ENCODE results near the gene NR6A1. TPM values are rescaled to one million over a fixed set of nuclear protein-coding genes. Genes with fewer than 3 reads are reported as not detected.

Gene NR6A1
- total and polyA plus RNA-seq, 10 donors = 0.14 to 3.7 (median 1.9) TPM

DNA sequence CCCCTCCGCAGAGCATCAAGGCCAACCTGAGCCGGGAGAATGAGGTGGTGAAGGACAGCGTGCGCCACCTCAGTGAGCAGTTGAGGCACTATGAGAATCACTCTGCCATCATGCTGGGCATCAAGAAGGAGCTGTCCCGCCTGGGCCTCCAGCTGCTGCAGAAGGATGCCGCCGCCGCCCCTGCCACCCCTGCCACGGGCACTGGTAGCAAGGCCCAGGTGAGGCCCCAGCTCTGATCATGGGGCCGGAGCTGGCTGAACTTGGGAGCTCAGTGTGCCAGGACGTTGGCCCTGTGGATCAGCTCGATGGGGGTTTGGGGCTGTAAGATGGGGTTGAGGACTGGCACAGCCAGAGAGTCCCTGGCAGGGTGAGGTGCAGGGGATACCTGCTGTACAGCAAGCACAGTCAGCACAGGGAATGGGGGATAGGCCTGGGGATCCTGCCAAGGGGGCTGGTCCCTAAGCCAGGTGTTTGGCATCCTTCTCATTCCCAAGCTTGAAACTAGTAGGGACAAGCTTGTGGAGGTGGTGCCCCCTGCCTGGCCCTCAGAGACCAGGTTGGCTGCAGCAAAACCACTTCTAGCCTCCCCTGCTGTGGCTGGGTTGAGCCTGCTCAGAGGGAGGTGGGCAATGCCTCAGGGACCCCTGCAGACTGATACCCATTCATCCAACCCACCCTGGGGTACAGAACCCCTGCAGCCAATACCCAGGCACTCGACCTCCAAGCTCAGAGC is 28.3 kb upstream of the NR6A1 start:
- Histone ChIP-seq H3K4me1 (peaks cover 10 to 82% (median 64%) of the 10 kb centered on the region in 6 donors), H3K36me3 (peaks cover 0 to 13% (median 0%) of the 10 kb centered on the region in 6 donors), H3K9me3 (no peaks in the 10 kb centered on the region), H3K4me3 (no peak overlapping the region), H3K27me3 (replicated peaks in 1 of 7) (no peaks in the 10 kb centered on the region), H3K27ac (peak overlapping the region in 5 of 8 donors; percentile 75 to 85 (median 82))
- intact Hi-C loops (cut with DNase I; ENCODE audit: low total_unique reads) = no loop called here
- 70 to 89% (median 84%) methylated on average over 7 to 13 of the region's 13 CpGs for WGBS, 5 donors
- DNase-seq = no peak
- no peak for TF ChIP-seq POLR2AphosphoS5 (IDR thresholded peaks at IDR 0.05)
- TF ChIP-seq, protein P1, sequence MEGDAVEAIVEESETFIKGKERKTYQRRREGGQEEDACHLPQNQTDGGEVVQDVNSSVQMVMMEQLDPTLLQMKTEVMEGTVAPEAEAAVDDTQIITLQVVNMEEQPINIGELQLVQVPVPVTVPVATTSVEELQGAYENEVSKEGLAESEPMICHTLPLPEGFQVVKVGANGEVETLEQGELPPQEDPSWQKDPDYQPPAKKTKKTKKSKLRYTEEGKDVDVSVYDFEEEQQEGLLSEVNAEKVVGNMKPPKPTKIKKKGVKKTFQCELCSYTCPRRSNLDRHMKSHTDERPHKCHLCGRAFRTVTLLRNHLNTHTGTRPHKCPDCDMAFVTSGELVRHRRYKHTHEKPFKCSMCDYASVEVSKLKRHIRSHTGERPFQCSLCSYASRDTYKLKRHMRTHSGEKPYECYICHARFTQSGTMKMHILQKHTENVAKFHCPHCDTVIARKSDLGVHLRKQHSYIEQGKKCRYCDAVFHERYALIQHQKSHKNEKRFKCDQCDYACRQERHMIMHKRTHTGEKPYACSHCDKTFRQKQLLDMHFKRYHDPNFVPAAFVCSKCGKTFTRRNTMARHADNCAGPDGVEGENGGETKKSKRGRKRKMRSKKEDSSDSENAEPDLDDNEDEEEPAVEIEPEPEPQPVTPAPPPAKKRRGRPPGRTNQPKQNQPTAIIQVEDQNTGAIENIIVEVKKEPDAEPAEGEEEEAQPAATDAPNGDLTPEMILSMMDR (IDR thresholded peaks at IDR 0.05 in 8 of 11, conservative IDR thresholded peaks at IDR 0.05 in 3 of 11) = no peak
- TF ChIP-seq POLR2A (IDR thresholded peaks at IDR 0.05) = no peak

DNA sequence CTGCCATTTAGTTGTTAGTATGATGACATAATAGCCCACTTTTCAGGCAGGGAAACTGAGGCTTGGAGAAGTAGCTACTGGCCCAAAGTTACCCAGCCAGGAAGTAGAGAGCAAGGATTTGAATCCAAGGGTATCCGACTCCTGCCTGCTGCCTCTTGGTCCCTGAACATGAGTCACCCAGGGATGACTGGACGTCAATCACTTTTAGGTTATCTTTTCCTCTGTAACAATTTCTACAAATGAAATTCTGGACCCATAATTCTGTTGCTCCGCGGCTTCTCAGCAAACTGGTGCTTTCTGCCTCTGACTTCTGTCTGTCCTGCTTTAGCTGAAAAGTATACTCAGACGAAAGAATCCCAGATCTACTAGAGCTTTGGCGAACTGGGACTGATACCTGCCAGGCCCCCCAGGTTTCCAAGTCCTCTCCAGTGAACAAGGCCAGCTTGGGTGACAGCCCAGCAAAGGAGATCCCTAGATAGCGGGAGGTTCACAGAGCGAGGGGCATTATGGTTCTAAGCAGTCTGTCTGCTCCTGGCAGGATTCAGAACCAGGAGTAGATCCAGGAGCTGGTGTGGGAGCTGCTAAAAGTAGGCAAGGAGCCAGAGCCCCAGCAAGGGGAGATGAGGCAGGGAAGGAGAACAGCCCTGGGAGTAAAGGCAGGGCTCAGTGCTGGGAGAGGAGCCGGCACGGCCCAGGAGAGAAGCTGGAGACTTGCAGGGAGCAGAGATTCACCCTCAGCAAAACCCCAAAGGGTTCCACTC is 26.4 kb upstream of the NR6A1 start:
- Histone ChIP-seq H3K36me3 (peaks cover 0 to 6% (median 0%) of the 10 kb centered on the region in 6 donors), H3K4me1 (peaks cover 13 to 97% (median 72%) of the 10 kb centered on the region in 6 donors), H3K4me3 (no peak overlapping the region), H3K27ac (peak overlapping the region in 5 of 8 donors; percentile 61 to 85 (median 72)), H3K9me3 (no peaks in the 10 kb centered on the region), H3K27me3 (replicated peaks in 1 of 7) (no peaks in the 10 kb centered on the region)
- no peak for DNase-seq
- TF ChIP-seq, protein P1 (IDR thresholded peaks at IDR 0.05 in 8 of 11, conservative IDR thresholded peaks at IDR 0.05 in 3 of 11) = no peak
- TF ChIP-seq POLR2A (IDR thresholded peaks at IDR 0.05) (no peak), POLR2AphosphoS5 (IDR thresholded peaks at IDR 0.05) (no peak)
- 71 to 91% (median 84%) methylated on average over 10 of the region's 10 CpGs for WGBS, 5 donors
- intact Hi-C loops (cut with DNase I; ENCODE audit: low total_unique reads) = no loop called here

DNA sequence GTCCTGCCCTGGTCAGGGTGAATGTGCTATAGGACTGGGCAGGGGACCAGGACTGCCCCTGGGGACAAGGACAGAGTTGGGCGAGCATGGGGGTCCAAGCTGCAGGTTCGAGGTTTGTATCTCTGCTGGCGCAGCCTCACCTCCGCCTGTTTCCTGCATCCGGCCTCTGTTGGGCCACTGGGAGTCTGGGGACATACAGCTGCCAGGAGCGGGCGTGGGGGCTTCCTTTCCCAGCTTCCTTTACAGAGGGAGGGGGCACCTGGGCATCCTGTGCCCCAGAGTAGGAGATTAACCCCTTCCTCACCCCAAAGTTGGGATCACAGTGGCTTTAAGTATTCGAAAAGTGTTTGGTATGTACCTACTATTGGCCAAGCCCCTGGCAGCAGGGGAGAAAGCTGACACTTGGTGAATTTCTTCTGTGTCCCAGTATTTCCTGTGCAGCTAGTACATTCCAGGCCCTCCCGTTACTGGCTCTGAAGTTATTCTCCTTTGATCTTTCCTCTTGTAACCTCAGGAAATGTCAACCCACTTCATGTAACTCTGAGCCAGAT is 24.8 kb upstream of the NR6A1 start:
- WGBS, 5 donors = 12 to 28% (median 16%) methylated on average over 2 to 9 of the region's 9 CpGs
- Histone ChIP-seq H3K9me3 (no peaks in the 10 kb centered on the region), H3K36me3 (peaks cover 0 to 6% (median 0%) of the 10 kb centered on the region in 6 donors), H3K27ac (peak overlapping the region in 6 of 8 donors; percentile 5 to 85 (median 72)), H3K4me1 (peaks cover 17 to 98% (median 75%) of the 10 kb centered on the region in 6 donors), H3K4me3 (no peak overlapping the region), H3K27me3 (replicated peaks in 1 of 7) (no peaks in the 10 kb centered on the region)
- intact Hi-C loops (cut with DNase I; ENCODE audit: low total_unique reads) = no loop called here
- peak; percentile 70 to 83 (median 76) for TF ChIP-seq POLR2AphosphoS5 (IDR thresholded peaks at IDR 0.05)
- no peak for TF ChIP-seq POLR2A (IDR thresholded peaks at IDR 0.05)
- TF ChIP-seq, protein P1 (IDR thresholded peaks at IDR 0.05 in 8 of 11, conservative IDR thresholded peaks at IDR 0.05 in 3 of 11) = no peak
- no peak for DNase-seq
